Ovary (tissue), 3 donors: ENCODE measurements around the gene MAP3K10.

Source experiments
- POLR2A ChIP-seq: fragments of 450-650 bp; IDR thresholded peaks from one replicate; pipeline ENCODE4 v1.6.1; 2017; ENCODE audit warnings: antibody characterized with exemption, mild to moderate bottlenecking, moderate library complexity
- TF ChIP-seq, protein P1 (sequence below), 3 donors: fragments of 450-650 bp in 2 of 3; fragments of 200-600 bp in 1 of 3; IDR thresholded peaks; one replicate each; pipeline versions ENCODE4 v1.5.1 to v1.8.0; 2016 to 2022; ENCODE audit warnings: antibody characterized with exemption in 3 of 3, mild to moderate bottlenecking in 1 of 3
- donor health status: DM: no; HTN: no; CAD: no.

GRCh38 chr19:40150170-40150569, 41.1 kb upstream of the MAP3K10 start:
- TF ChIP-seq, protein P1, sequence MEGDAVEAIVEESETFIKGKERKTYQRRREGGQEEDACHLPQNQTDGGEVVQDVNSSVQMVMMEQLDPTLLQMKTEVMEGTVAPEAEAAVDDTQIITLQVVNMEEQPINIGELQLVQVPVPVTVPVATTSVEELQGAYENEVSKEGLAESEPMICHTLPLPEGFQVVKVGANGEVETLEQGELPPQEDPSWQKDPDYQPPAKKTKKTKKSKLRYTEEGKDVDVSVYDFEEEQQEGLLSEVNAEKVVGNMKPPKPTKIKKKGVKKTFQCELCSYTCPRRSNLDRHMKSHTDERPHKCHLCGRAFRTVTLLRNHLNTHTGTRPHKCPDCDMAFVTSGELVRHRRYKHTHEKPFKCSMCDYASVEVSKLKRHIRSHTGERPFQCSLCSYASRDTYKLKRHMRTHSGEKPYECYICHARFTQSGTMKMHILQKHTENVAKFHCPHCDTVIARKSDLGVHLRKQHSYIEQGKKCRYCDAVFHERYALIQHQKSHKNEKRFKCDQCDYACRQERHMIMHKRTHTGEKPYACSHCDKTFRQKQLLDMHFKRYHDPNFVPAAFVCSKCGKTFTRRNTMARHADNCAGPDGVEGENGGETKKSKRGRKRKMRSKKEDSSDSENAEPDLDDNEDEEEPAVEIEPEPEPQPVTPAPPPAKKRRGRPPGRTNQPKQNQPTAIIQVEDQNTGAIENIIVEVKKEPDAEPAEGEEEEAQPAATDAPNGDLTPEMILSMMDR (IDR thresholded peaks at IDR 0.05), result no peak
- no peak for TF ChIP-seq POLR2A
